BJ (cell line): Measurements from ENCODE around the gene IGFBP3. TPM values are rescaled to one million over a fixed set of nuclear protein-coding genes. Genes with fewer than 3 reads are reported as not detected.
"Not testable (repeated sequence)": the region's sequence is repeated elsewhere in the genome, so short reads cannot be mapped to it uniquely, and the experiment has no call there.

ENCODE experiments used
- CTCF ChIA-PET: fragments of 350-600 bp; formaldehyde crosslinking; extraction: SDS; loops from one replicate; lab custom pipeline; 2021; ENCODE audit warnings: antibody characterized with exemption, inconsistent platforms; lab: Yijun Ruan, JAX
- POLR2A ChIA-PET: fragments of 300-600 bp; sonication (Branson Sonifier 250); formaldehyde crosslinking; extraction: SDS; loops from one replicate; lab custom pipeline; 2021; ENCODE audit warnings: antibody characterized with exemption; lab: Charles Lee
- DNase-seq: peaks from one replicate; pipeline ENCODE4 v3.0.0-alpha.2; 2011; ENCODE audit warnings: low read depth
- H3K27me3 ChIP-seq: 2 replicates; pipeline ENCODE4 v1.6.0; 2011; ENCODE audit warnings: low read length; ENCODE audit not compliant: control insufficient read depth, insufficient read depth
- H3K36me3 ChIP-seq: 2 replicates; pipeline ENCODE4 v1.5.1; 2011; ENCODE audit warnings: low read length; ENCODE audit not compliant: control insufficient read depth, insufficient read depth
- H3K4me3 ChIP-seq: 2 replicates; pipeline ENCODE4 v1.5.1; 2011; ENCODE audit warnings: low read depth, mild to moderate bottlenecking, control low read depth, low read length
- polyA plus RNA-seq: library from polyadenylated mRNA; depleted of rRNA; stranded (reverse); fragments of >200 nt; gene quantifications from 2 replicates; pipeline ENCODE4 v1.2.3, GENCODE V29; 2011
- TF ChIP-seq, protein P1 (sequence below): IDR thresholded peaks from 2 replicates; pipeline ENCODE4 v1.5.1; 2011; ENCODE audit warnings: low read depth, mild to moderate bottlenecking, control low read depth, inconsistent platforms, low read length, moderate library complexity; ENCODE audit not compliant: insufficient read depth

Gene IGFBP3
- polyA plus RNA-seq, 1 experiment: 3,005 TPM

DNA sequence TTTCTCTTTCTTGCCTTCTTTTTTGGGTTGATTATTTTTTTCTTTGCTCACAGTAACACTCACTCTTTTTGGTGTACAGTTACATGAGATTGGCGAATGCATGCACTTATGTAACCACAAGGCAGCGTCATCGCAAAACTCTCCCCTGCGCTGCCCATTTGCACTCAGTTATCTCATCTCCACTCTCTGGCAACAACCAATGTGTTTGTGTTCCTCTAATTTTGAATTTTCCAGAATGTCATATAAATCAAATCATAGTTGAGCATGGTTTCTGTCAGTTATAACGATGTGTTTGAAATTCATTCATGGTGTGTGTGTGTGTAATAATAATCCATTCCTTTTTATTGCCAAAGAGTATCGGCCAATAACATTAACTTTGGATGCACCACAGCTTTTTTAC, 23.0 kb upstream of the IGFBP3 start:
- POLR2A ChIA-PET: interaction anchor here (0.6 kb wide), 1 partner anchor 771 kb away, joined by 4 read pairs; no protein-coding TSS in a partner anchor
- CTCF ChIA-PET: interaction anchor here (1.0 kb wide), 1 partner anchor 18 kb away, joined by 3 read pairs; no protein-coding TSS in a partner anchor
- no peak for DNase-seq

DNA sequence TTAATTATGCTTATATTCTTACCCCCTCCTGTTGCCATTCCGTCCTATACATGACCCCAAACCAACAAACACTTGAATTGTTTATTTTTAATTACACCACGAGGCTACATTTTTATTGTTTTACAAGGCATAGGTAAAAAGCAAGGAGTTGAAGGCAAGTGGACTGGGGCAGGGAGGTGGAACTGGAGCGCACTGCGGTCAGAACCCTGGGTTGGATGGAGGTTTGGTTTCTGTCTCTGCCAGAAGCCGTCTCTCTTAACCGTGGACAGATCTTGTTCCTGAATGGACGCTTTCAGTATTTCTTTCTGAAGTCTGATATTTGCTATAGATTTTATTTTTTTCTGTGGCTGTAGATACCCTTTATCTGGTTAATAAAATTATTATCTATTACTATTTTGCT, 19.9 kb upstream of the IGFBP3 start:
- DNase-seq: no peak
- CTCF ChIA-PET: no interaction called here
- Histone ChIP-seq H3K4me3 (no peak overlapping the region), H3K36me3 (no peaks in the 10 kb centered on the region), H3K27me3 (no peaks in the 10 kb centered on the region)
- TF ChIP-seq, protein P1, sequence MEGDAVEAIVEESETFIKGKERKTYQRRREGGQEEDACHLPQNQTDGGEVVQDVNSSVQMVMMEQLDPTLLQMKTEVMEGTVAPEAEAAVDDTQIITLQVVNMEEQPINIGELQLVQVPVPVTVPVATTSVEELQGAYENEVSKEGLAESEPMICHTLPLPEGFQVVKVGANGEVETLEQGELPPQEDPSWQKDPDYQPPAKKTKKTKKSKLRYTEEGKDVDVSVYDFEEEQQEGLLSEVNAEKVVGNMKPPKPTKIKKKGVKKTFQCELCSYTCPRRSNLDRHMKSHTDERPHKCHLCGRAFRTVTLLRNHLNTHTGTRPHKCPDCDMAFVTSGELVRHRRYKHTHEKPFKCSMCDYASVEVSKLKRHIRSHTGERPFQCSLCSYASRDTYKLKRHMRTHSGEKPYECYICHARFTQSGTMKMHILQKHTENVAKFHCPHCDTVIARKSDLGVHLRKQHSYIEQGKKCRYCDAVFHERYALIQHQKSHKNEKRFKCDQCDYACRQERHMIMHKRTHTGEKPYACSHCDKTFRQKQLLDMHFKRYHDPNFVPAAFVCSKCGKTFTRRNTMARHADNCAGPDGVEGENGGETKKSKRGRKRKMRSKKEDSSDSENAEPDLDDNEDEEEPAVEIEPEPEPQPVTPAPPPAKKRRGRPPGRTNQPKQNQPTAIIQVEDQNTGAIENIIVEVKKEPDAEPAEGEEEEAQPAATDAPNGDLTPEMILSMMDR: no peak
- POLR2A ChIA-PET: no interaction called here

More for the DNA sequence above, 23.0 kb upstream of the IGFBP3 start:
- TF ChIP-seq, protein P1: no peak
- H3K27me3 ChIP-seq: no peaks in the 10 kb centered on the region
- H3K4me3 ChIP-seq: no peak overlapping the region
- no peaks in the 10 kb centered on the region for H3K36me3 ChIP-seq

DNA sequence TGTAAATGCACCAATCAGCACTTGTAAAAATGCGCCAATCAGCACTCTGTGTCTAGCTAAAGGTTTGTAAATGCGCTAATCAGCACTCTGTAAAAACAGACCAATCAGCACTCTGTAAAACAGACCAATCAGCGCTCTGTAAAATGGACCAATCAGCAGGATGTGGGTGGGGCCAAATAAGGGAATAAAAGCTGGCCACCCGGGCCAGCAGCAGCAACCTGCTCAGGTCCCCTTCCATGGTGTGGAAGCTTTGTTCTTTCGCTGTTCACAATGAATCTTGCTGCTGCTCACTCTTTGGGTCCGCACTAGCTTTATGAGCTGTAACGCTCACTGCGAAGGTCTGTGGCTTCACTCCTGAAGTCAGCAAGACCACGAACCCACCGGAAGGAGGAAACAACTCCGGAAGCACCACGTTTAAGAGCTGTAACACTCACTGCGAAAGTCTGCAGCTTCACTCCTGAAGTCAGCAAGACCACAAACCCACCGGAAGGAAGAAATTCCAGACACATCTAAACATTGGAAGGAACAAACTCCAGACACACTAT, 19.2 kb upstream of the IGFBP3 start:
- POLR2A ChIA-PET: not testable (repeated sequence)

DNA sequence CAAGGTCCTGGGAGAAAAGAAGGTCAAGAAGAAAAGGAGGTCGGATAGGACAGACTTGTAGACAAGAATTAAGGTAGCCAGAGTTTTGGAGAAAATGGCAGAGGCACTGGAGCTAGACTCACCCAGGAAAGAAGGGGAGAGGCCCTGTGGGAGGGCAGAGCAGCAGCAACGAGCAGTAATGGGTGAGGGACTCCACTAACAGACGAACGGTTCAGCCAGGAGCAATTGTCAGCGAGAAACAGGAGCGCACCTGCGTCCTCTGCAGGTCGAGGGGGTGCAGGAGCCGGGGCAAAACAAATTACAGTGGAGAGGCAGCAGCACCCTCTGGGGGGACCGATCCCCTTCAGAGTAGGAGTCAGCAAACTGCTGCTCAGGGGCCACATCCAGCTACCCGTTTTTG, 18.5 kb upstream of the IGFBP3 start:
- no peak overlapping the region for H3K4me3 ChIP-seq
- POLR2A ChIA-PET: no interaction called here
- H3K36me3 ChIP-seq: no peaks in the 10 kb centered on the region
- TF ChIP-seq, protein P1: no peak
- CTCF ChIA-PET: no interaction called here
- no peak for DNase-seq
- no peaks in the 10 kb centered on the region for H3K27me3 ChIP-seq

More for the DNA sequence above, 19.2 kb upstream of the IGFBP3 start:
- CTCF ChIA-PET, H3K4me3 ChIP-seq, DNase-seq, H3K36me3 ChIP-seq, H3K27me3 ChIP-seq: not testable (repeated sequence)

DNA sequence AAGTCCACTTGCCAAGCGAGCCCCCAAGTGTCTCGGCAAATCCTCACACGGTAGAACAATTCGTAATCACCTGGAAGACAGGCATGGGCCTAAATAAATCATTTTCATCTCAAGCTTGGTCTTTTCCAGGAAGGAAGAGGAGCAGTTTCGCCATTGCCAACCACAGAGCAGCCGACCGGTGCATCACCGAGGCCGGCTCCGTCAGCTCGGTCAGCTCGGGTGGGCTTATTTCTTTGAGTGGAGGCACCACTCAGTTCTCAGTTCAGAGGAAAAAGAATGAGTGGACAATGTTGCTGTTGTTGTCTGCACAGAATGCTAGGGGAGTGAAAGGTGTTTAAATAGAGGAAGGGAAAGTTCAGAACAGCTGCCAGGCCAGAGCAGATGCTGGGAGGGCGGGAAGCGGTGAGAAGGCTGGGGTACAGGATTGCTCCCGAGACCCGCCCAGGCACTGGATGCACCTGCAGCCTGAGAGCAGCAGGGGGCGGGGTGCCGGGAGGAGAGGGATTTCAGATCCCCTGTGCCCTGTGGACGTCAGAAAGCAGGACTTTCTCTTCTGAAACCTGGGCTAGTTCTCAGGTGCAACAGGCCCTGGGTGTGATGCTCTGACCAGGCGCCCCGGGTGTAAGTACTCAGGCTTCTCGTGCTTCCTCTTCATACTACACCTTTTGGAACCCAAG, 17.7 kb upstream of the IGFBP3 start:
- TF ChIP-seq, protein P1: no peak
- Histone ChIP-seq H3K36me3 (no peaks in the 10 kb centered on the region), H3K4me3 (no peak overlapping the region), H3K27me3 (no peaks in the 10 kb centered on the region)
- DNase-seq: no peak
- CTCF ChIA-PET: interaction anchor here (0.9 to 1.9 kb wide), 2 partner anchors 16 to 17 kb away, joined by 3 to 9 read pairs; no protein-coding TSS in a partner anchor
- POLR2A ChIA-PET: no interaction called here
